Endothelial cell of umbilical vein (primary cell): ENCODE results near the gene ELP4. TPM values are rescaled to one million over a fixed set of nuclear protein-coding genes. Genes with fewer than 3 reads are reported as not detected.

Experiments
- BruUV-seq: library from RNA; stranded (reverse); fragments of 400-500 nt; replicated peaks from 2 replicates; lab custom pipeline; 2021; lab: Mats Ljungman, UMichigan
- CTCF ChIA-PET: fragments of 300-600, 350-600 bp; sonication (Branson Sonifier 250); formaldehyde crosslinking; loops from one replicate; lab custom pipeline; 2021; ENCODE audit warnings: antibody characterized with exemption, inconsistent platforms; lab: Charles Lee
- POLR2A ChIA-PET: fragments of 300-600, 350-600 bp; sonication (Branson Sonifier 250); formaldehyde crosslinking; loops from one replicate; lab custom pipeline; 2021; ENCODE audit warnings: antibody characterized with exemption, inconsistent platforms; lab: Charles Lee
- DNase-seq: peaks from one replicate; pipeline ENCODE4 v3.0.0-alpha.2; 2011; ENCODE audit warnings: low read depth, low spot score
- FAIRE-seq: peaks from 2 replicates; lab custom pipeline; 2011; peaks lifted over from hg19 to GRCh38; lab: Jason Lieb, UNC
- H2AFZ ChIP-seq: 2 replicates; pipeline ENCODE4 v1.6.0; 2012; ENCODE audit warnings: low read depth, low read length, control low read depth, inconsistent platforms
- H3K27ac ChIP-seq: 2 replicates; pipeline ENCODE4 v1.5.1; 2011; ENCODE audit warnings: low read depth, mild to moderate bottlenecking, control low read depth, low read length, moderate library complexity; ENCODE audit not compliant: insufficient read depth
- H3K27me3 ChIP-seq, 2 experiments: 2 replicates each; pipeline versions ENCODE4 v1.6.0 to v1.6.1; 2011; ENCODE audit warnings: low read length in 2 of 2, mixed read lengths in 1 of 2; ENCODE audit not compliant: control insufficient read depth in 2 of 2, insufficient read depth in 2 of 2
- H3K36me3 ChIP-seq, 2 experiments: 2 replicates in 1 of 2; 3 replicates in 1 of 2; pipeline ENCODE4 v1.5.1; 2011; ENCODE audit warnings: low read length in 2 of 2, mild to moderate bottlenecking in 1 of 2, moderate library complexity in 1 of 2; ENCODE audit not compliant: control insufficient read depth in 2 of 2, insufficient read depth in 2 of 2; ENCODE audit errors: extremely low read depth in 1 of 2
- H3K4me1 ChIP-seq: 3 replicates; pipeline ENCODE4 v1.5.1; 2011; ENCODE audit warnings: mild to moderate bottlenecking, low read length; ENCODE audit not compliant: control insufficient read depth, insufficient read depth; ENCODE audit errors: extremely low read depth
- H3K4me2 ChIP-seq: 2 replicates; pipeline ENCODE4 v1.6.1; 2011; ENCODE audit warnings: low read length, control low read depth, mixed read lengths; ENCODE audit not compliant: insufficient read depth
- H3K4me3 ChIP-seq, 3 experiments: fragments of 200-600 bp in 1 of 3; sonication (generic), shearing (Covaris generic) in 1 of 3; replicated peaks in 1 of 3; 2 replicates each; pipeline ENCODE4 v1.5.1; 2011 to 2016; ENCODE audit warnings: control low read depth in 3 of 3, low read length in 3 of 3, mild to moderate bottlenecking in 2 of 3, inconsistent platforms in 1 of 3, low read depth in 1 of 3, moderate library complexity in 1 of 3; ENCODE audit not compliant: insufficient read depth in 1 of 3
- H3K79me2 ChIP-seq: 2 replicates; pipeline ENCODE4 v1.6.0; 2012; ENCODE audit warnings: low read length, inconsistent platforms; ENCODE audit not compliant: control insufficient read depth, insufficient read depth
- H3K9ac ChIP-seq: replicated peaks from 2 replicates; pipeline ENCODE3; 2011; ENCODE audit warnings: low read length, control low read depth; ENCODE audit not compliant: insufficient read depth; ENCODE audit errors: extremely low read depth
- H3K9me1 ChIP-seq: replicated peaks from 3 replicates; pipeline ENCODE4 v1.6.0; 2011; ENCODE audit warnings: mild to moderate bottlenecking, low read length; ENCODE audit not compliant: control insufficient read depth, insufficient read depth; ENCODE audit errors: extremely low read depth
- H3K9me3 ChIP-seq: replicated peaks from 2 replicates; pipeline ENCODE4 v1.5.1; 2012; ENCODE audit warnings: low read length, inconsistent platforms; ENCODE audit not compliant: control insufficient read depth, insufficient read depth
- H4K20me1 ChIP-seq: replicated peaks from 2 replicates; pipeline ENCODE3; 2011; ENCODE audit warnings: mild to moderate bottlenecking, low read length; ENCODE audit not compliant: control insufficient read depth, insufficient read depth; ENCODE audit errors: extremely low read depth
- EZH2 ChIP-seq: IDR thresholded peaks from 2 replicates; pipeline ENCODE4 v1.6.1; 2012; ENCODE audit warnings: borderline replicate concordance, low read depth, mild to moderate bottlenecking, moderate library complexity, low read length, inconsistent platforms; ENCODE audit not compliant: severe bottlenecking
- FOS ChIP-seq: IDR thresholded peaks from 2 replicates; pipeline ENCODE4 v1.6.1; 2011; ENCODE audit warnings: mild to moderate bottlenecking, low read length, moderate library complexity, borderline replicate concordance; ENCODE audit not compliant: insufficient read depth
- GATA2 ChIP-seq: IDR thresholded peaks from 2 replicates; pipeline ENCODE4 v1.7.0; 2011; ENCODE audit warnings: low read depth, mild to moderate bottlenecking, moderate library complexity, mixed read lengths, low read length; ENCODE audit not compliant: insufficient read length, insufficient read depth
- JUN ChIP-seq: IDR thresholded peaks from 2 replicates; pipeline ENCODE4 v1.6.1; 2011; ENCODE audit warnings: borderline replicate concordance, low read depth; ENCODE audit not compliant: insufficient read length, insufficient read depth
- MAX ChIP-seq: IDR thresholded peaks from 2 replicates; pipeline ENCODE4 v1.6.1; 2011; ENCODE audit not compliant: insufficient read depth, insufficient read length
- MYC ChIP-seq: IDR thresholded peaks from one replicate; pipeline ENCODE4 v1.6.1; 2011; ENCODE audit warnings: mild to moderate bottlenecking, low read depth, low read length
- POLR2A ChIP-seq: IDR thresholded peaks from 2 replicates; pipeline ENCODE4 v1.6.1; 2012; ENCODE audit warnings: low read depth, mild to moderate bottlenecking, control low read depth, low read length
- POLR2AphosphoS5 ChIP-seq: IDR thresholded peaks from 2 replicates; pipeline ENCODE4 v1.6.1; 2012; ENCODE audit warnings: low read depth, mild to moderate bottlenecking, control low read depth, low read length, moderate library complexity; ENCODE audit not compliant: insufficient read depth
- dilution Hi-C: fragments of 300-500 bp; cut with MboI; formaldehyde crosslinking; loops from one replicate; pipeline ENCODE4 v1.15.0; 2019; ENCODE audit warnings: low sequenced_read_pairs; ENCODE audit not compliant: extremely low pct_ligation_motif_present
- intact Hi-C: fragments of 100-400 bp; cut with micrococcal nuclease; formaldehyde crosslinking; loops from one replicate; pipeline ENCODE4 v1.10.0; 2022
- polyA plus RNA-seq, 4 experiments: library from polyadenylated mRNA; depleted of rRNA in 3 of 4; stranded (reverse) in 3 of 4; unstranded in 1 of 4; fragments of >200 nt; gene quantifications; 2 replicates each; pipeline versions ENCODE4 v1.2.1 to v1.2.3, GENCODE V29; 2011 to 2012; ENCODE audit warnings: missing spikeins in 1 of 4
- total RNA-seq: library from RNA; stranded (reverse); gene quantifications from 2 replicates; pipeline ENCODE4 v1.2.3, GENCODE V29; 2021
- TF ChIP-seq, protein P1 (sequence below), 2 donors: IDR thresholded peaks; 1 replicate in 1 of 2; 2 replicates in 1 of 2; pipeline ENCODE4 v1.5.1; 2011; ENCODE audit warnings: low read length in 2 of 2, mild to moderate bottlenecking in 2 of 2, moderate library complexity in 2 of 2, control low read depth in 1 of 2, inconsistent platforms in 1 of 2, low read depth in 1 of 2; ENCODE audit not compliant: insufficient read depth in 1 of 2; ENCODE audit errors: extremely low read depth in 1 of 2

ELP4 gene
- total and polyA plus RNA-seq, 2 donors (not counting 3 experiments of a cell fraction or from before 2014, with no cell fraction given), result 11.6 to 16.3 TPM

- DNase-seq (no peak), FAIRE-seq (no peak)
- no peak overlapping the region for H3K27ac ChIP-seq
- no peaks in the 10 kb centered on the region for H3K79me2 ChIP-seq
- H3K27me3 ChIP-seq, result peaks cover 89 to 99% of the 10 kb centered on the region in 2 experiments
- H3K4me2 ChIP-seq, result no peak overlapping the region
- dilution Hi-C loops (no loop called here), intact Hi-C loops (no loop called here)
- BruUV-seq, result no TSS peak
- ChIA-PET POLR2A (no interaction called here), CTCF (interaction anchor here (1.0 to 1.3 kb wide), 3 partner anchors 9 to 168 kb away, joined by 3 to 6 read pairs (median 4); no protein-coding TSS in a partner anchor)
- no peak for TF ChIP-seq POLR2A
- TF ChIP-seq POLR2AphosphoS5, result no peak
- TF ChIP-seq JUN, result no peak
- TF ChIP-seq, protein P1, sequence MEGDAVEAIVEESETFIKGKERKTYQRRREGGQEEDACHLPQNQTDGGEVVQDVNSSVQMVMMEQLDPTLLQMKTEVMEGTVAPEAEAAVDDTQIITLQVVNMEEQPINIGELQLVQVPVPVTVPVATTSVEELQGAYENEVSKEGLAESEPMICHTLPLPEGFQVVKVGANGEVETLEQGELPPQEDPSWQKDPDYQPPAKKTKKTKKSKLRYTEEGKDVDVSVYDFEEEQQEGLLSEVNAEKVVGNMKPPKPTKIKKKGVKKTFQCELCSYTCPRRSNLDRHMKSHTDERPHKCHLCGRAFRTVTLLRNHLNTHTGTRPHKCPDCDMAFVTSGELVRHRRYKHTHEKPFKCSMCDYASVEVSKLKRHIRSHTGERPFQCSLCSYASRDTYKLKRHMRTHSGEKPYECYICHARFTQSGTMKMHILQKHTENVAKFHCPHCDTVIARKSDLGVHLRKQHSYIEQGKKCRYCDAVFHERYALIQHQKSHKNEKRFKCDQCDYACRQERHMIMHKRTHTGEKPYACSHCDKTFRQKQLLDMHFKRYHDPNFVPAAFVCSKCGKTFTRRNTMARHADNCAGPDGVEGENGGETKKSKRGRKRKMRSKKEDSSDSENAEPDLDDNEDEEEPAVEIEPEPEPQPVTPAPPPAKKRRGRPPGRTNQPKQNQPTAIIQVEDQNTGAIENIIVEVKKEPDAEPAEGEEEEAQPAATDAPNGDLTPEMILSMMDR (IDR thresholded peaks at IDR 0.05; ENCODE audit: extremely low read depth in 1 of 2, insufficient read depth in 1 of 2, low read depth in 1 of 2, low read length in 2 of 2), result no peak
- TF ChIP-seq FOS, result no peak
- TF ChIP-seq MAX, result no peak
- no peak for TF ChIP-seq GATA2
- no peak for TF ChIP-seq EZH2
- no peak for TF ChIP-seq MYC
- H3K36me3 ChIP-seq, result no peaks in the 10 kb centered on the region
- H3K4me1 ChIP-seq, result peaks cover 4% of the 10 kb centered on the region
- H3K9me1 ChIP-seq, result no peaks in the 10 kb centered on the region
- no peaks in the 10 kb centered on the region for H3K9me3 ChIP-seq
- no peak overlapping the region for H3K4me3 ChIP-seq
- H3K9ac ChIP-seq, result no peak overlapping the region
- H2AFZ ChIP-seq, result no peak overlapping the region
- H4K20me1 ChIP-seq, result no peaks in the 10 kb centered on the region
Measured at GRCh38 chr11:31809541-31809856, 299.9 kb downstream of the ELP4 start.
